HG03460 (cell line): ENCODE results near the gene SLC22A14.
"Not testable (repeated sequence)": the region's sequence is repeated elsewhere in the genome, so short reads cannot be mapped to it uniquely, and the experiment has no call there.

Source experiments
- ATAC-seq: cut with Tn5 transposase; IDR thresholded peaks from one replicate; pipeline ENCODE4 v1.9.1; 2021; ENCODE audit not compliant: unreplicated experiment

Gene SLC22A14

GRCh38 chr3:38270606-38271005 is 11.5 kb upstream of the SLC22A14 start:
- ATAC-seq = no peak

- no peak for ATAC-seq
Observed at GRCh38 chr3:38271553-38271952, 10.5 kb upstream of the SLC22A14 start.

- no peak for ATAC-seq
Observed at GRCh38 chr3:38274864-38275649, 7.0 kb upstream of the SLC22A14 start.

GRCh38 chr3:38275658-38276057 is 6.4 kb upstream of the SLC22A14 start:
- ATAC-seq = no peak

GRCh38 chr3:38276081-38276916 is 5.8 kb upstream of the SLC22A14 start:
- ATAC-seq = no peak

GRCh38 chr3:38276917-38277630 is 5.0 kb upstream of the SLC22A14 start:
- no peak for ATAC-seq

- no peak for ATAC-seq
Observed at GRCh38 chr3:38278841-38279240, 3.3 kb upstream of the SLC22A14 start.

GRCh38 chr3:38283810-38284755 is 2.0 kb downstream of the SLC22A14 start:
- no peak for ATAC-seq

- ATAC-seq = no peak
Observed at GRCh38 chr3:38284756-38285150, 2.7 kb downstream of the SLC22A14 start.

- not testable (repeated sequence) for ATAC-seq
Observed at GRCh38 chr3:38289286-38290217, 7.5 kb downstream of the SLC22A14 start.

- ATAC-seq = not testable (repeated sequence)
Observed at GRCh38 chr3:38297053-38297452, 15.0 kb downstream of the SLC22A14 start.

GRCh38 chr3:38297537-38297936 is 15.4 kb downstream of the SLC22A14 start:
- no peak for ATAC-seq

- no peak for ATAC-seq
Observed at GRCh38 chr3:38297947-38298711, 16.0 kb downstream of the SLC22A14 start.

GRCh38 chr3:38306941-38307340 is 24.8 kb downstream of the SLC22A14 start:
- no peak for ATAC-seq

- ATAC-seq = no peak
Observed at GRCh38 chr3:38307599-38307998, 25.5 kb downstream of the SLC22A14 start.

- no peak for ATAC-seq
Observed at GRCh38 chr3:38308456-38308855, 26.4 kb downstream of the SLC22A14 start.

- no peak for ATAC-seq
Observed at GRCh38 chr3:38311476-38311875, 29.4 kb downstream of the SLC22A14 start.

GRCh38 chr3:38311941-38312340 is 29.8 kb downstream of the SLC22A14 start:
- ATAC-seq = no peak

- ATAC-seq = no peak
Observed at GRCh38 chr3:38312356-38312755, 30.3 kb downstream of the SLC22A14 start.
